Measurements from ENCODE around the gene CCDC57.
"Not testable (repeated sequence)": the region's sequence is repeated elsewhere in the genome, so short reads cannot be mapped to it uniquely, and the experiment has no call there.

GRCh38 chr17:82210655-82211054, 2.0 kb downstream of the CCDC57 start:
- TF ChIP-seq CTCF, POLR2A (IDR thresholded peaks at IDR 0.05): not testable (repeated sequence)

All from heart left ventricle (tissue), 13 donors.